VCaP (cell line): ENCODE measurements around the gene IRF6.

ENCODE experiments used
- H3K27ac ChIP-seq: fragments of 450-650 bp; 2 replicates; pipeline ENCODE4 v1.5.1; 2017
- CTCF ChIP-seq: fragments of 450-650 bp; conservative IDR thresholded peaks from 2 replicates; pipeline ENCODE4 v1.5.1; 2017; ENCODE audit warnings: mild to moderate bottlenecking, moderate library complexity

Gene IRF6

DNA sequence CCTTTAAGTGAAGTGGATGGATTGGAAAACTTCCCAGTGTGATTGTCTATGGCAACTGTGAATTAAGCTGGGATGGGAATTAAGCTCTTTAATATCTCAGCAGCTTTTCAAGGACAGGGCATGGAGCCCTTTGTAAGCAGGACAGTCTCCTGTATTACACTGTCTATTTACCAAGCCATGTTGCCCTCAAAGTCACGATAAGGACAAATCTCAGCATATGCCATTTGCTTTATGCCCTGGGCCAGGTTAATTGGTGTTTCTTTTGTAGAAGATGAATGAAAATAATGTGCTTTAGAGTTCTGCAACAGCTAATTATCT lies 39.4 kb upstream of the IRF6 start:
- no peak overlapping the region for H3K27ac ChIP-seq
- no peak for TF ChIP-seq CTCF

- no peak for TF ChIP-seq CTCF
- H3K27ac ChIP-seq, result no peak overlapping the region
Observed at GRCh38 chr1:209844695-209845407, 38.9 kb upstream of the IRF6 start.

DNA sequence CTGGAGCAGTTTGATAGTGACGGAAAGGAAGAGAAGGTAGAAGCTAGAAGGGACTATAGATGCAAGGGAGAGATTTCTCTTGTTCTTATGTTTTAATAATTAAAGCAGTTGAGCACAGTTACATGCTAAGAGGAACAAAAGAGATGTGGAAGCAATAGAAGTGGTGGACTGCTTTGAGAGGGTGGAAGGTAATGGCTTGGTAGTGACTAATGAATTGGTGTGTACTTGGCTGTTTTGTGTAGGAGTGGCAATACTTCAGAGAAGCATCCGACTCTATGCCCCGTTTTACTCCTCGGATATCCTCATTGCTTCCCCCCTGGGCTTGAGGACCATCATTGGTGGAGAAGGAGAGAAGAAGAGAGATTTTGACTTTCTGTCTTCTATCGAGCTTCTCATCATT lies 34.7 kb upstream of the IRF6 start:
- no peak overlapping the region for H3K27ac ChIP-seq
- TF ChIP-seq CTCF, result no peak

DNA sequence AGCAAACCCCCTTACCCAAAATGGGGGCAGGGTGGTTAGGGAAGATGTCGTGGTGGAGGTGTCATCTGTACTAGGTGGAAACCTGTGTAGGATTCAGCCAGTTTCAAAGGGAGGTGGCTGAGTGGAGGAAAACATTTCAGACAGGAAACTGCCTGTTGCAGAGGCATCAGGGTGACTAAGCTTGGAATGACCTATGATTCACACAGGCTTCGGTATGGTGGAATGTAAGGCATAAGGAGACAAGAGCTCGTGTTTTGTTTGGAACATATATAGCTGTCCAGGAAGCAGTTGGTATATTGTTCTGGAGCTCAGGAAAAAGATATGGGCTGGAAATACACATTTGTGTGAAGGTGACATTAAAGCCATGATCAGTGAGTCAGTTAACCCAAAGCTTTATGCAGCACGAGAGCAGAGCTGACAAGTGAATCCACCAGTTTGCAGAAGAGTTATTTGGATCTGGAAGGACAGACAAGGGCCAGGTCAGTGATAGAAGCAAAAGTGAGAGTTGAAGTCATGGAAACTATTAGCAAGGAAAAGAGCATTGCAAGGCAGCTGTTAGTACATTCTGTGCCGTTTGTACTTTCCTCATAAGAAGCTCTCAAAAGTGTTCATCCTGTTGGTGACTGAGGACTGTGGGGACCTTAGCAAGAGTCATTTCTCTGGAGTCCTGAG lies 34.1 kb upstream of the IRF6 start:
- H3K27ac ChIP-seq, result no peak overlapping the region
- no peak for TF ChIP-seq CTCF

DNA sequence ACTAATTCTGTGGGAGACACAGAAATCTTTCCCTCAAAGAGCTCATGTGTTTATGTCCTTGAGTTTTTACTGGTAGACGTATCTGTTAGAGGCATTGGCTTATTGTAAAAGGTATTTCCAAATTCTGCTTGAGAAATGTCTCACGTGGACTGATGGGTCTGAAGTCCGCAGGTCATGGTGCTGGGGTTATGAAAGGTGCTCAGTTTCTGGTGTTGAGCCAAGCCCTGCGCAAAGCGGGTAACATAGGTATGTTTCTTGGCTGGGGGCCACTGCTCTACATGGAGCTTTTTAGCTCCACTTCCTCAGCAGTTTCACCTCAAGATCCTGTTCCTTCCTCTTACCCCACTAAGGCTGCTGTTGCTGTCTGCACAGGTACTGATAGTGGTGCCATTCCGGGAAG lies 32.6 kb upstream of the IRF6 start:
- no peak overlapping the region for H3K27ac ChIP-seq
- TF ChIP-seq CTCF, result no peak

GRCh38 chr1:209837671-209838070 lies 31.7 kb upstream of the IRF6 start:
- H3K27ac ChIP-seq, result no peak overlapping the region
- no peak for TF ChIP-seq CTCF

DNA sequence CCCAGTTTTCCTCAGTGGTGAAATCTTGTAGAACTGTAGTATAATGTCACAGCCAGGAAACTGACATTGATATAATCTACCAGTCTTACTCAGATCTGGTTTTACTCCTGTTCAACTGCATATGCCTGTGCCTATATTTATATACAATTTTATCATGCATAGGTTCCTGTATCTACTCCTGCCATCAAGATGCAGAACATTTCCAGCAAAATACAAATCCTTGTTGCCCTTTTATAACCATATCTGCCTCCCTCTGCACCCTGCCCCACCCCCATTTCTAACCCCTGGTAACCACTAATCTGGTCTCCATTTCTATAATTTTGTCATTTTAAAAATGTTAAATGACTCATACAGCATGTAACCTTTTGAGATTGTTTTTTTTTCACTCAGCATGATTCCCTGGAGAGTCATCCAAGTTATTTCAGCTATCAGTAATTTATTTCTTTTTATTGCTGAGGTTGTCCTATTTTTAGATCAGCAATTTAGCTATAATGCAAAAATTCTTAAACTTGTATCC lies 29.9 kb upstream of the IRF6 start:
- no peak overlapping the region for H3K27ac ChIP-seq
- TF ChIP-seq CTCF, result no peak
